ENCODE measurements around the gene ATP9B. TPM values are rescaled to one million over a fixed set of nuclear protein-coding genes. Genes with fewer than 3 reads are reported as not detected.

Gene ATP9B
- total and polyA plus RNA-seq, 5 donors = 9.0 to 24.0 (median 21.7) TPM

DNA sequence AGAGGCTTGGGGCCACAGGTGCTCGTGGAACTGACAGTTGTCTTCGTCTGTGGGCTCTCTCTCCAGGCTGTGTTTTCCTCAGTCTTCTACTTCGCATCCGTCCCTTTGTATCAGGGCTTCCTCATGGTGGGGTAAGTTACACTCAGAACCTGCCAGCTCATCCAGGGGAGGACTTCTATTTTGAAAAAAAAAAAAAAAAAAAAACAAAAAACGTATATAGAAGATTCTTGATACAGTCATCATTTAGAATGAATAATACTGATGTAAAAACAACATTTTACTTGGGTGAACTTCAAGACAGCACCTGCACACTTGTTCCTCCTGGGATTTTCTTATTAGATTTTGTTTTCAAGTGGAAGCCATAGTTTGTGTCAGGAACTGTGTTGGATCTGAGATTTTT is 278.9 kb downstream of the ATP9B start:
- Histone ChIP-seq H3K27ac (ENCODE audit: low read length) (no peak overlapping the region), H3K4me3 (ENCODE audit: low read length) (no peak overlapping the region), H3K4me1 (ENCODE audit: control insufficient read depth, insufficient read depth, low read length) (no peaks in the 10 kb centered on the region), H3K9me3 (ENCODE audit: control insufficient read depth, low read length) (no peaks in the 10 kb centered on the region), H3K27me3 (ENCODE audit: control insufficient read depth, insufficient read depth) (no peaks in the 10 kb centered on the region)
- 86% methylated on average over 5 of the region's 5 CpGs for WGBS
- no peak for DNase-seq
- intact Hi-C loops (cut with DNase I) = no loop called here
- no peak for ATAC-seq

GRCh38 chr18:79352432-79352831 is 283.2 kb downstream of the ATP9B start:
- DNase-seq = no peak
- H3K27me3 ChIP-seq (ENCODE audit: control insufficient read depth, insufficient read depth) = no peaks in the 10 kb centered on the region
- 66% methylated on average over 6 of the region's 6 CpGs for WGBS
- H3K27ac ChIP-seq (ENCODE audit: low read length) = no peak overlapping the region
- intact Hi-C loops (cut with DNase I) = no loop called here
- H3K9me3 ChIP-seq (ENCODE audit: control insufficient read depth, low read length) = no peaks in the 10 kb centered on the region
- ATAC-seq = no peak
- H3K4me1 ChIP-seq (ENCODE audit: control insufficient read depth, insufficient read depth, low read length) = no peaks in the 10 kb centered on the region
- H3K4me3 ChIP-seq (ENCODE audit: low read length) = no peak overlapping the region

DNA sequence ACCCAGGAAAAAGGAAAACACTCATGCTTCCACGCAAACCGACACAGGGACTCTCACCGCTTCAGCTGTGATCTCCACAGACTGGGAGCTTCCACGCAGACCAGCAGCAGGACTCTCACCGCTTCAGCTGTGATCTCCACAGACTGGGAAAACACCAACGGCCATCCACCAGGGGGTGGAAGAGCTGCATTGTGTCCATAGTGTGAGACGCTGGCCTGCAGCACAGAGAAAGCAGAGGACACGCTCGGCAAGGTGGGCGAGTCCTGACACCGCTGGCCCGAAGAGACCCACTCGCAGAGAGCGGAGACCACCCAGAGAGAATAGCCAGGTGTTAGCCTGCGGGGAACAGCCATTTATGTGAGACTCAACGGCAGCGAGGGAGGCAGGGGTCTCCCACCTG is 284.1 kb downstream of the ATP9B start:
- DNase-seq (peak in 1 of 3 donors; percentile 56), ATAC-seq (peak in 1 of 2 donors; percentile 47)
- WGBS = 85% methylated on average over 17 of the region's 17 CpGs
- Histone ChIP-seq H3K4me3 (ENCODE audit: low read length) (no peak overlapping the region), H3K27ac (ENCODE audit: low read length) (no peak overlapping the region), H3K9me3 (ENCODE audit: control insufficient read depth, low read length) (no peaks in the 10 kb centered on the region), H3K4me1 (ENCODE audit: control insufficient read depth, insufficient read depth, low read length) (no peaks in the 10 kb centered on the region), H3K27me3 (ENCODE audit: control insufficient read depth, insufficient read depth) (no peaks in the 10 kb centered on the region)
- intact Hi-C loops (cut with DNase I) = no loop called here

DNA sequence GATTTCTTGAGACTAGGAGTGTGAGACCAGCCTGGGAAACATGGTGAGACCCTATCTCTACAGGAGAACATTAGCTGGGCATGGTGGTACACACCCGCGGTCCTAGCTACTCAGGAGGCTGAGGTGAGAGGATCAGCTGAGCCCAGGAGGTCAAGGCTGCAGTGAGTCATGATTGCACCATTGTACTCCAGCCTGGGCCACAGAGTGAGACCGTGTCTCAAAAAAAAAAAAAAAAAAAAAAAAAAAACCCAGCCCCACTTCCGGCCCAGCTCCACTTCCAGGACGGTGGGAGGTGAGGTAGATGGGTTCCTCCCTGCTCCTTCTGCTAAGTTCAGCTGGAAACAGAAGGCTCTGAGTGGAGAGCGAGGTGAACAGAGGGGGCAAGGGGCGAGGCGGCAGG is 285.2 kb downstream of the ATP9B start:
- Histone ChIP-seq H3K4me3 (ENCODE audit: low read length) (no peak overlapping the region), H3K4me1 (ENCODE audit: control insufficient read depth, insufficient read depth, low read length) (no peaks in the 10 kb centered on the region), H3K27ac (ENCODE audit: low read length) (no peak overlapping the region), H3K27me3 (ENCODE audit: control insufficient read depth, insufficient read depth) (no peaks in the 10 kb centered on the region), H3K9me3 (ENCODE audit: control insufficient read depth, low read length) (no peaks in the 10 kb centered on the region)
- WGBS = 87% methylated on average over 8 of the region's 8 CpGs
- intact Hi-C loops (cut with DNase I) = no loop called here
- ATAC-seq (no peak), DNase-seq (no peak)

GRCh38 chr18:79355433-79356335 is 286.5 kb downstream of the ATP9B start:
- intact Hi-C loops (cut with DNase I) = no loop called here

DNA sequence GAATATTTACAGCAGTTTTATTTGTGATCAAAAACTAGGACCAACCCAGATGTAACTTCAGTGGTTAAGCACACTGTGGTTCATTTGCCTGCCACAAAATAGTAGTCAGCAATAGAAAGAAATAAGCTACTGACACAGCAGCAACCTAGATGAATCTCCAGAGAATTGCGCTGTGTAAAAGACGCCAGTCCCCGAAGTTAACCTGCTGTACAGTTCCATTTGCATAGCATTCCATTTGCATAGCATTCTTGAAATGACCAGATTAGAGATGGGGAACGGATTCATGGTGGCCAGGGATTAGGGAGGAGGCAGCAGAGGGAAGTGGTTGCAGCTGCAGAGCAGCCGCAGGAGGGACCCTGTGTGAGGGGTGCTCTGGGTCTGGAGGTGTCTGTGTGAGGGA is 287.2 kb downstream of the ATP9B start:
- no peak for ATAC-seq
- H3K9me3 ChIP-seq (ENCODE audit: control insufficient read depth, low read length) = no peaks in the 10 kb centered on the region
- H3K4me1 ChIP-seq (ENCODE audit: control insufficient read depth, insufficient read depth, low read length) = no peaks in the 10 kb centered on the region
- intact Hi-C loops (cut with DNase I) = no loop called here
- H3K27me3 ChIP-seq (ENCODE audit: control insufficient read depth, insufficient read depth) = no peaks in the 10 kb centered on the region
- WGBS = 79% methylated on average over 5 of the region's 5 CpGs
- no peak for DNase-seq
- H3K27ac ChIP-seq (ENCODE audit: low read length) = no peak overlapping the region
- no peak overlapping the region for H3K4me3 ChIP-seq (ENCODE audit: low read length)

More at GRCh38 chr18:79355433-79356335, 286.5 kb downstream of the ATP9B start:
- Histone ChIP-seq H3K4me3 (ENCODE audit: low read length) (no peak overlapping the region), H3K4me1 (ENCODE audit: control insufficient read depth, insufficient read depth, low read length) (no peaks in the 10 kb centered on the region), H3K9me3 (ENCODE audit: control insufficient read depth, low read length) (no peaks in the 10 kb centered on the region), H3K27me3 (ENCODE audit: control insufficient read depth, insufficient read depth) (no peaks in the 10 kb centered on the region), H3K27ac (ENCODE audit: low read length) (no peak overlapping the region)
- 86% methylated on average over 26 of the region's 26 CpGs for WGBS
- DNase-seq (no peak), ATAC-seq (no peak)

- no peak for ATAC-seq
- Histone ChIP-seq H3K4me3 (ENCODE audit: low read length) (no peak overlapping the region), H3K27ac (ENCODE audit: low read length) (no peak overlapping the region), H3K4me1 (ENCODE audit: control insufficient read depth, insufficient read depth, low read length) (no peaks in the 10 kb centered on the region), H3K27me3 (ENCODE audit: control insufficient read depth, insufficient read depth) (no peaks in the 10 kb centered on the region), H3K9me3 (ENCODE audit: control insufficient read depth, low read length) (no peaks in the 10 kb centered on the region)
- WGBS = 96% methylated on average over 12 of the region's 12 CpGs
- DNase-seq = no peak
- intact Hi-C loops (cut with DNase I) = no loop called here
Measured at GRCh38 chr18:79360933-79361332, 291.7 kb downstream of the ATP9B start.

DNA sequence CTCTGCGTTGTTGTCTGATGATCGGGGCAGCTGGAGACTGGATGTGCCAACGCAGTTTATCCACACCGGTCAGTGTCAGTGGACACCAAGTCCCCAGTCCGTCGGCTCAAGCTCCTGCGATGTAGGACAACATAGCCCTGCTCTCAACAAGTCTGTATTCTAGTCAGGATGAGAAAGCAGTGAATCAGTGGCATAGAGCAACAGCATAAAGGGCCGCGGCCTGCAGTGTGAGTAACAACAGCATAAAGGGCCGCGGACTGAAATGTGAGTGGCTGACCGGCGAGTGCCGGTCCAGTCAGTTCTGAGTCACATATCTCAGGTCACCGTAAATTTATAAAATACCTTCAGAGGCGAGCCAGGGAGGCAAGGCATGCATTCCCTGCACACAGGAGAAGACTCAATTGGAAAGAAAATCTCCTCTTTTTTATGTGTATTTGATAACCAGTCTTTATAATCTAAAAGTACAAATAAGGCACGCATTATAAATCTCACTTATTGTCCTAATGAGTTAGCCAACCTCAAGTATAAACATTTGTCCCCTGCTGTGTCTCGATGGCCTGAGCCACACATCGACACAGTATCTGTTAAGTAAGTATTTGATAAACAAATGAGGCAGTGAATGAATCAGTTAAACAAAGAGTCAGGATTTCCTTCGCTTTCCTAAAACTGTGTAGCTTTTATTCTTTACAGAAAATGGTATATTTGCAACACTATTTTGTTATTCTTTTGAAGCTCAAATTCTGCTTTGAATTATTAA is 292.8 kb downstream of the ATP9B start:
- no peak for DNase-seq
- intact Hi-C loops (cut with DNase I) = no loop called here
- H3K9me3 ChIP-seq (ENCODE audit: control insufficient read depth, low read length) = no peaks in the 10 kb centered on the region
- no peak overlapping the region for H3K4me3 ChIP-seq (ENCODE audit: low read length)
- no peaks in the 10 kb centered on the region for H3K4me1 ChIP-seq (ENCODE audit: control insufficient read depth, insufficient read depth, low read length)
- H3K27ac ChIP-seq (ENCODE audit: low read length) = no peak overlapping the region
- ATAC-seq = no peak
- H3K27me3 ChIP-seq (ENCODE audit: control insufficient read depth, insufficient read depth) = no peaks in the 10 kb centered on the region
- WGBS = 90% methylated on average over 20 of the region's 20 CpGs

DNA sequence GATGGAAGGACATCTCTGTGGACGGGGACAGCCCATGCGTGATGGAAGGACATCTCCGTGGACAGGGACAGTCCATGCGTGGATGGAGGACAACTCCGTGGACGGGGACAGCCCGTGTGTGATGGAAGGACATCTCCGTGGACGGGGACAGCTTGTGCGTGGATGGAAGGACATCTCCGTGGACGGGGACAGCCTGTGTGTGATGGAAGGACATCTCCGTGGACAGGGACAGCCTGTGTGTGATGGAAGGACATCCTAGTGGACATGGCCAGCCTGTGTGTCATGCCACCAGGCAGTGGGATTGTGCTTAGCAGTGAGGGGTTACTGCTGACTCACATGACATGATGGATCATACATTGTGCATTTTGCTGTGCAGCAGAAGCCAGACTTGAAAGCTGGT is 296.5 kb downstream of the ATP9B start:
- Histone ChIP-seq H3K4me3 (ENCODE audit: low read length) (no peak overlapping the region), H3K9me3 (ENCODE audit: control insufficient read depth, low read length) (no peaks in the 10 kb centered on the region), H3K27ac (ENCODE audit: low read length) (no peak overlapping the region), H3K4me1 (ENCODE audit: control insufficient read depth, insufficient read depth, low read length) (no peaks in the 10 kb centered on the region), H3K27me3 (ENCODE audit: control insufficient read depth, insufficient read depth) (no peaks in the 10 kb centered on the region)
- 97% methylated on average over 13 of the region's 13 CpGs for WGBS
- ATAC-seq (no peak), DNase-seq (no peak)
- intact Hi-C loops (cut with DNase I) = no loop called here

- no peak for ATAC-seq
- no peaks in the 10 kb centered on the region for H3K27me3 ChIP-seq (ENCODE audit: control insufficient read depth, insufficient read depth)
- H3K27ac ChIP-seq (ENCODE audit: low read length) = no peak overlapping the region
- no peak overlapping the region for H3K4me3 ChIP-seq (ENCODE audit: low read length)
- H3K9me3 ChIP-seq (ENCODE audit: control insufficient read depth, low read length) = no peaks in the 10 kb centered on the region
- WGBS = 85% methylated on average over 29 of the region's 29 CpGs
- no peaks in the 10 kb centered on the region for H3K4me1 ChIP-seq (ENCODE audit: control insufficient read depth, insufficient read depth, low read length)
- peak in 1 of 3 donors; percentile 15 for DNase-seq
- intact Hi-C loops (cut with DNase I) = no loop called here
Measured at GRCh38 chr18:79366177-79367094, 297.2 kb downstream of the ATP9B start.
